RWPE2 (cell line): ENCODE data around the gene SURF4.

Source experiments
- ATAC-seq: fragments of 200-7000 bp; cut with Tn5 transposase; 3 replicates; pipeline ENCODE4 v1.9.1; 2021; ENCODE audit warnings: low read depth
- DNase-seq: peaks from one replicate; pipeline ENCODE4 v3.0.0-alpha.2; 2020; ENCODE audit warnings: low spot score
- H3K27ac ChIP-seq: fragments of 450-650 bp; 2 replicates; pipeline ENCODE4 v1.5.1; 2017; ENCODE audit warnings: mild to moderate bottlenecking; ENCODE audit not compliant: poor library complexity, severe bottlenecking
- H3K27me3 ChIP-seq: fragments of 250-450 bp; sonication (Bioruptor Pico); 2 replicates; pipeline ENCODE4 v1.5.1; 2021; ENCODE audit warnings: mild to moderate bottlenecking, moderate library complexity; ENCODE audit not compliant: insufficient read depth, poor library complexity, severe bottlenecking
- H3K36me3 ChIP-seq: fragments of 250-450 bp; sonication (Bioruptor Pico); 2 replicates; pipeline ENCODE4 v1.5.1; 2020; ENCODE audit warnings: low read depth, mild to moderate bottlenecking, moderate library complexity
- H3K4me1 ChIP-seq: fragments of 250-450 bp; sonication (Bioruptor Pico); 2 replicates; pipeline ENCODE4 v1.5.1; 2021; ENCODE audit warnings: mild to moderate bottlenecking, moderate library complexity; ENCODE audit not compliant: insufficient read depth, poor library complexity, severe bottlenecking
- H3K4me3 ChIP-seq: fragments of 250-450 bp; sonication (Bioruptor Pico); 2 replicates; pipeline ENCODE4 v1.5.1; 2021; ENCODE audit warnings: mild to moderate bottlenecking, moderate library complexity; ENCODE audit not compliant: severe bottlenecking
- H3K9me3 ChIP-seq: fragments of 250-450 bp; sonication (Bioruptor Pico); 2 replicates; pipeline ENCODE4 v1.5.1; 2021; ENCODE audit warnings: mild to moderate bottlenecking, moderate library complexity; ENCODE audit not compliant: severe bottlenecking
- TF ChIP-seq, protein P1 (sequence below): fragments of 450-650 bp; IDR thresholded peaks from one replicate; pipeline ENCODE4 v1.5.1; 2017; ENCODE audit warnings: mild to moderate bottlenecking, moderate library complexity; ENCODE audit not compliant: poor library complexity, severe bottlenecking

The SURF4 gene

GRCh38 chr9:133348718-133349573 is 26.9 kb downstream of the SURF4 start:
- ATAC-seq = no peak
- Histone ChIP-seq H3K36me3 (peaks cover 81% of the 10 kb centered on the region), H3K4me3 (peak overlapping the region; percentile 93), H3K27me3 (no peaks in the 10 kb centered on the region), H3K27ac (peak overlapping the region; percentile 93), H3K9me3 (no peaks in the 10 kb centered on the region), H3K4me1 (peaks cover 7% of the 10 kb centered on the region)
- TF ChIP-seq, protein P1, sequence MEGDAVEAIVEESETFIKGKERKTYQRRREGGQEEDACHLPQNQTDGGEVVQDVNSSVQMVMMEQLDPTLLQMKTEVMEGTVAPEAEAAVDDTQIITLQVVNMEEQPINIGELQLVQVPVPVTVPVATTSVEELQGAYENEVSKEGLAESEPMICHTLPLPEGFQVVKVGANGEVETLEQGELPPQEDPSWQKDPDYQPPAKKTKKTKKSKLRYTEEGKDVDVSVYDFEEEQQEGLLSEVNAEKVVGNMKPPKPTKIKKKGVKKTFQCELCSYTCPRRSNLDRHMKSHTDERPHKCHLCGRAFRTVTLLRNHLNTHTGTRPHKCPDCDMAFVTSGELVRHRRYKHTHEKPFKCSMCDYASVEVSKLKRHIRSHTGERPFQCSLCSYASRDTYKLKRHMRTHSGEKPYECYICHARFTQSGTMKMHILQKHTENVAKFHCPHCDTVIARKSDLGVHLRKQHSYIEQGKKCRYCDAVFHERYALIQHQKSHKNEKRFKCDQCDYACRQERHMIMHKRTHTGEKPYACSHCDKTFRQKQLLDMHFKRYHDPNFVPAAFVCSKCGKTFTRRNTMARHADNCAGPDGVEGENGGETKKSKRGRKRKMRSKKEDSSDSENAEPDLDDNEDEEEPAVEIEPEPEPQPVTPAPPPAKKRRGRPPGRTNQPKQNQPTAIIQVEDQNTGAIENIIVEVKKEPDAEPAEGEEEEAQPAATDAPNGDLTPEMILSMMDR = no peak
- no peak for DNase-seq

- peak; percentile 89 for DNase-seq
- H3K9me3 ChIP-seq = no peaks in the 10 kb centered on the region
- H3K36me3 ChIP-seq = peaks cover 81% of the 10 kb centered on the region
- H3K4me3 ChIP-seq = peak within 1 kb of the TSS; percentile 93
- TF ChIP-seq, protein P1 = no peak
- no peaks in the 10 kb centered on the region for H3K27me3 ChIP-seq
- peak within 1 kb of the TSS; percentile 93 for H3K27ac ChIP-seq
- ATAC-seq = peak; percentile 56
- peaks cover 7% of the 10 kb centered on the region for H3K4me1 ChIP-seq
Measured at GRCh38 chr9:133347985-133348717, 27.7 kb downstream of the SURF4 start, which contains the start of the genes MED22 and RPL7A. Gene MED22, minus strand, starts transcription at chr9:133348131. Its CDS starts 1,469 bp downstream, at chr9:133346662. Gene RPL7A, plus strand, starts transcription at chr9:133348218. Its CDS starts 26 bp downstream, at chr9:133348244.

DNA sequence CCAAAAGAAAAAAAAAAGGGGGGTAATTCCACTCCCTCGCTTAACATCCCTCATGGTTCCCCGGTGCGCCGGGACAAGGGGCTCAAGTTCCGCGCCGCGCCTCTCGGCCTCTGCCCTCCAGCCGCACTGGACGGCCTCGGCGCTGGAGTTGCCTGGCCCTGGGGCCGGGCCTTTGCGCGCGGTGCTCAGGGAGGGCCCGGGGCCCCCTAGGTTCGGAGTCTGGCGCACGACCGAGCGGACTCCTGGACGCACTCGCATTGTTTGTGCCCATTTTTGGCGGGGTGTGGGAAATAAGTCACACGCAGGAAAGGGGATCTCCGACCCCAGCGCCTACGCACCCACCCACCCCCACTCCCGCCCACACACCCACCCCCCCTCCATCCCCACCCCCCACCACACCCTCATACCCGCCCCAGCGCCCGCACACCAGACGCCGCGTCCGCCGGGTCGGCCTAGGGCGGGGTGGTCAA is 28.3 kb downstream of the SURF4 start:
- Histone ChIP-seq H3K27ac (peak overlapping the region; percentile 93), H3K4me3 (peak overlapping the region; percentile 93), H3K4me1 (peaks cover 7% of the 10 kb centered on the region), H3K36me3 (peaks cover 80% of the 10 kb centered on the region), H3K9me3 (no peaks in the 10 kb centered on the region), H3K27me3 (no peaks in the 10 kb centered on the region)
- no peak for DNase-seq
- TF ChIP-seq, protein P1 = no peak
- peak; percentile 51 for ATAC-seq

- no peaks in the 10 kb centered on the region for H3K27me3 ChIP-seq
- no peak overlapping the region for H3K27ac ChIP-seq
- peaks cover 7% of the 10 kb centered on the region for H3K4me1 ChIP-seq
- no peaks in the 10 kb centered on the region for H3K9me3 ChIP-seq
- no peak for DNase-seq
- peak overlapping the region; percentile 93 for H3K4me3 ChIP-seq
- H3K36me3 ChIP-seq = peaks cover 80% of the 10 kb centered on the region
- TF ChIP-seq, protein P1 = no peak
- no peak for ATAC-seq
Measured at GRCh38 chr9:133346021-133346785, 29.7 kb downstream of the SURF4 start.
